ENCODE measurements around the gene ALKBH7. TPM values are rescaled to one million over a fixed set of nuclear protein-coding genes. Genes with fewer than 3 reads are reported as not detected.

The ALKBH7 gene
- total and polyA plus RNA-seq, 2 of the 13 experiments (the other 11 are each of a cell fraction or from before 2014, with no cell fraction given): 29.6 to 45.9 TPM

DNA sequence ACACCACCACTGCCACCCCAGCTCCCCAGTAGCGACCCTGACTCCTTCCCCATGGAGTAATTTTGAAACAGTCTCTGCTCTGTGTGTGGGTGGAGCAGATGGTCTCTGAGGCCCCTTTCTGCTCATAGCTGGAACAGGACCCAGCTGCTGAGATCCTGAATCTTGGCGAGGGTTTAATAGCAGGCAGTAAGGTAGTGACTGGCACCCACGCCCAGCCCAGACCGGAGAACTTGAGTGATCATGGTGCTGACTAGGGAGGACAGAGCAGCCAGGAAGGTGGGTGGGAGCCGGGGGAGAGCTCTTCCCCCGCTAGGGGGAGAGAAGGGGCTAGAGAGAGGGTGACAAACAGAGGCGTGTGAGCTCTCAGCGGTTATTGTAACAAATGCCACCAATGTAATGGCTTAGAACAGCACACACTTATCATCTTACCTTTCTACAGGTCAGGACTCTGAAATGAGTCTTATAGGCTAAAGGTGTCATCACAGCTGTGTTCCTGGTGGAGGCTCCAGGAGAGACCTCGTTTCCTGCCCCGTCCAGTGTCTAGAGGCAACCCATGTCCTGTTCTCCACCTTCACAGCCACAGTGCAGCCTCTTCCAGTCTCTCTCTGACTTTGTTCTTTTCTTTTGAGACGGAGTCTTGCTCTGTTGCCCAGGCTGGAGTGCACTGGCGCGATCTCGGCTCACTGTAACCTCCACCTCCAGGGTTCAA lies 31.9 kb upstream of the ALKBH7 start:
- no peak overlapping the region for H3K27ac ChIP-seq (ENCODE audit: extremely low read length, insufficient read depth, low read length)

DNA sequence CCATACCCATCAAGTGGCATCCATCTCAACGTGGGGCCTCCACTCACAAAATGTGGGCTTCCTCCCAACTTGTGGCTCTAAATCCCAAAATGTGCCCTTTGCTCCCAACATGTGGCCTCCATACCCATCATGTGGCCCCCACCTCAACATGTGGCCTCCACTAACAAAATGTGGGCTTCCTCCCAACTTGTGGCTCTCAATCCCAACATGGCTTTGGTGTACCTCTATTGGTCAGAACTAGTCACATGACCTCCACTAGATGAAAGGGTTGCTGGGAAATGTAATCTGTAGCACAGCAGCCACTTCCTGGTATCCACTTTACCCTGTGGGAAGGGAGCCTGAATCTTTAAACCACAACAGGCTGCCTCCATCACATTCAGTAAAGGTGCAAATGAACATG lies 29.1 kb upstream of the ALKBH7 start:
- H3K27ac ChIP-seq (ENCODE audit: extremely low read length, insufficient read depth, low read length): no peak overlapping the region
- no peaks in the 10 kb centered on the region for H3K27me3 ChIP-seq (ENCODE audit: control insufficient read depth in 1 of 2, insufficient read depth in 2 of 2, low read length in 2 of 2)
- TF ChIP-seq ZNF749 (CRISPR knock-in tag; IDR thresholded peaks at IDR 0.05; ENCODE audit: borderline replicate concordance) (no peak), IRX3 (CRISPR knock-in tag; IDR thresholded peaks at IDR 0.05; ENCODE audit: borderline replicate concordance, low read depth) (no peak)
- TF ChIP-seq, protein P1, sequence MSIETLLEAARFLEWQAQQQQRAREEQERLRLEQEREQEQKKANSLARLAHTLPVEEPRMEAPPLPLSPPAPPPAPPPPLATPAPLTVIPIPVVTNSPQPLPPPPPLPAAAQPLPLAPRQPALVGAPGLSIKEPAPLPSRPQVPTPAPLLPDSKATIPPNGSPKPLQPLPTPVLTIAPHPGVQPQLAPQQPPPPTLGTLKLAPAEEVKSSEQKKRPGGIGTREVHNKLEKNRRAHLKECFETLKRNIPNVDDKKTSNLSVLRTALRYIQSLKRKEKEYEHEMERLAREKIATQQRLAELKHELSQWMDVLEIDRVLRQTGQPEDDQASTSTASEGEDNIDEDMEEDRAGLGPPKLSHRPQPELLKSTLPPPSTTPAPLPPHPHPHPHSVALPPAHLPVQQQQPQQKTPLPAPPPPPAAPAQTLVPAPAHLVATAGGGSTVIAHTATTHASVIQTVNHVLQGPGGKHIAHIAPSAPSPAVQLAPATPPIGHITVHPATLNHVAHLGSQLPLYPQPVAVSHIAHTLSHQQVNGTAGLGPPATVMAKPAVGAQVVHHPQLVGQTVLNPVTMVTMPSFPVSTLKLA (IDR thresholded peaks at IDR 0.05): peak; percentile 63; the same call in 1 of the 2 replicates
- no peak overlapping the region for H2AFZ ChIP-seq (ENCODE audit: low read length)
- WGBS (ENCODE audit: low lambda C conversion rate): 46% methylated on average over 1 of the region's 1 CpG
- H3K4me3 ChIP-seq (replicated peaks in 1 of 3; ENCODE audit: insufficient read depth in 1 of 3, low read depth in 2 of 3, low read length in 3 of 3): no peak overlapping the region
- H3K4me1 ChIP-seq (ENCODE audit: insufficient read depth, low read length): 0 out of 2 replicates have a peak, but pooled peaks cover 6% of the 10 kb centered on the region
- no peak for FAIRE-seq
- H4K20me1 ChIP-seq (ENCODE audit: insufficient read depth, low read length): no peaks in the 10 kb centered on the region
- ChIA-PET CTCF (ENCODE audit: low intra/inter-chr PET ratio, low total read pairs) (no interaction called here), POLR2A (no interaction called here)
- intact Hi-C loops (cut with micrococcal nuclease; ENCODE audit: unreplicated experiment): no loop called here
- H3K9ac ChIP-seq (ENCODE audit: insufficient read depth, low read depth, low read length): no peak overlapping the region
- H3K36me3 ChIP-seq (replicated peaks in 1 of 2; ENCODE audit: control insufficient read depth in 1 of 2, insufficient read depth in 2 of 2, low read length in 2 of 2): no peaks in the 10 kb centered on the region
- in situ Hi-C loops (cut with HindIII; ENCODE audit: extremely low pct_ligation_motif_present, low pct_unique_long_range_greater_than_20kb): no loop called here
- DNase-seq (ENCODE audit: low spot score): no peak
- no peaks in the 10 kb centered on the region for H3K79me2 ChIP-seq (ENCODE audit: insufficient read depth, low read length)
- BruUV-seq (replicated peaks): no TSS peak
- ATAC-seq: no peak
- H3K9me3 ChIP-seq (ENCODE audit: low read length): no peaks in the 10 kb centered on the region
- no peak overlapping the region for H3K4me2 ChIP-seq (ENCODE audit: low read depth, low read length)

More for the DNA sequence above, 31.9 kb upstream of the ALKBH7 start:
- no TSS peak for BruUV-seq (replicated peaks)
- Histone ChIP-seq H3K4me2 (ENCODE audit: low read depth, low read length) (peak overlapping the region; percentile 3; the same call in 1 of the 2 replicates), H3K27me3 (ENCODE audit: control insufficient read depth in 1 of 2, insufficient read depth in 2 of 2, low read length in 2 of 2) (no peaks in the 10 kb centered on the region), H3K36me3 (replicated peaks in 1 of 2; ENCODE audit: control insufficient read depth in 1 of 2, insufficient read depth in 2 of 2, low read length in 2 of 2) (no peaks in the 10 kb centered on the region), H3K4me1 (ENCODE audit: insufficient read depth, low read length) (0 out of 2 replicates have a peak, but pooled peaks cover 6% of the 10 kb centered on the region), H4K20me1 (ENCODE audit: insufficient read depth, low read length) (no peaks in the 10 kb centered on the region), H3K9me3 (ENCODE audit: low read length) (no peaks in the 10 kb centered on the region), H2AFZ (ENCODE audit: low read length) (no peak overlapping the region), H3K79me2 (ENCODE audit: insufficient read depth, low read length) (no peaks in the 10 kb centered on the region), H3K9ac (ENCODE audit: insufficient read depth, low read depth, low read length) (no peak overlapping the region), H3K4me3 (replicated peaks in 1 of 3; ENCODE audit: insufficient read depth in 1 of 3, low read depth in 2 of 3, low read length in 3 of 3) (no peak overlapping the region)
- intact Hi-C loops (cut with micrococcal nuclease; ENCODE audit: unreplicated experiment) (no loop called here), in situ Hi-C loops (cut with HindIII; ENCODE audit: extremely low pct_ligation_motif_present, low pct_unique_long_range_greater_than_20kb) (no loop called here)
- ATAC-seq: peak; percentile 86
- CTCF ChIA-PET (ENCODE audit: low intra/inter-chr PET ratio, low total read pairs): no interaction called here
- DNase-seq (ENCODE audit: low spot score): no peak
- 31% methylated on average over 14 of the region's 14 CpGs for WGBS (ENCODE audit: low lambda C conversion rate)
- POLR2A ChIA-PET: interaction anchor here (1.0 to 1.1 kb wide), 2 partner anchors 21 to 81 kb away, joined by 3 read pairs; partner anchors contain the start of gene CLPP
- TF ChIP-seq ZNF263 (CRISPR knock-in tag; IDR thresholded peaks at IDR 0.05) (peak; percentile 62), SMAD3 (CRISPR knock-in tag; IDR thresholded peaks at IDR 0.05) (no peak), MAZ (IDR thresholded peaks at IDR 0.05; ENCODE audit: borderline replicate concordance, low read depth, low read length) (no peak), MAZ (CRISPR knock-in tag; IDR thresholded peaks at IDR 0.05; ENCODE audit: low read depth) (no peak), STAG1 (CRISPR knock-in tag; IDR thresholded peaks at IDR 0.05) (peak; percentile 24), ZNF121 (CRISPR knock-in tag; IDR thresholded peaks at IDR 0.05) (peak; percentile 76)
- TF ChIP-seq, protein P2, sequence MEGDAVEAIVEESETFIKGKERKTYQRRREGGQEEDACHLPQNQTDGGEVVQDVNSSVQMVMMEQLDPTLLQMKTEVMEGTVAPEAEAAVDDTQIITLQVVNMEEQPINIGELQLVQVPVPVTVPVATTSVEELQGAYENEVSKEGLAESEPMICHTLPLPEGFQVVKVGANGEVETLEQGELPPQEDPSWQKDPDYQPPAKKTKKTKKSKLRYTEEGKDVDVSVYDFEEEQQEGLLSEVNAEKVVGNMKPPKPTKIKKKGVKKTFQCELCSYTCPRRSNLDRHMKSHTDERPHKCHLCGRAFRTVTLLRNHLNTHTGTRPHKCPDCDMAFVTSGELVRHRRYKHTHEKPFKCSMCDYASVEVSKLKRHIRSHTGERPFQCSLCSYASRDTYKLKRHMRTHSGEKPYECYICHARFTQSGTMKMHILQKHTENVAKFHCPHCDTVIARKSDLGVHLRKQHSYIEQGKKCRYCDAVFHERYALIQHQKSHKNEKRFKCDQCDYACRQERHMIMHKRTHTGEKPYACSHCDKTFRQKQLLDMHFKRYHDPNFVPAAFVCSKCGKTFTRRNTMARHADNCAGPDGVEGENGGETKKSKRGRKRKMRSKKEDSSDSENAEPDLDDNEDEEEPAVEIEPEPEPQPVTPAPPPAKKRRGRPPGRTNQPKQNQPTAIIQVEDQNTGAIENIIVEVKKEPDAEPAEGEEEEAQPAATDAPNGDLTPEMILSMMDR (CRISPR knock-in tag; IDR thresholded peaks at IDR 0.05): peak; percentile 46
- no peak for FAIRE-seq
